K562 (cell line): ENCODE measurements around the gene OPA1. TPM values are rescaled to one million over a fixed set of nuclear protein-coding genes. Genes with fewer than 3 reads are reported as not detected.

Source experiments
- ATAC-seq: fragments of 200-7000 bp; cut with Tn5 transposase; 3 replicates; pipeline ENCODE4 v1.9.1; 2020; ENCODE audit warnings: moderate library complexity
- BruUV-seq: library from RNA; stranded (reverse); fragments of 400-500 nt; replicated peaks from 2 replicates; lab custom pipeline; 2021; lab: Mats Ljungman, UMichigan
- CTCF ChIA-PET: fragments of 300-600 bp; formaldehyde crosslinking; extraction: SDS; loops from one replicate; lab custom pipeline; 2021; ENCODE audit warnings: low intra/inter-chr PET ratio; lab: Yijun Ruan, JAX
- POLR2A ChIA-PET: fragments of 300-600, 350-650 bp; sonication (Branson Sonifier 250); formaldehyde crosslinking; extraction: SDS; loops from one replicate; lab custom pipeline; 2021; ENCODE audit warnings: antibody characterized with exemption, inconsistent platforms; lab: Yijun Ruan, JAX
- DNase-seq, 4 experiments: peaks; one replicate each; pipeline versions ENCODE4 v3.0.0 to v3.0.0-alpha.2; 2011 to 2018; ENCODE audit warnings: low spot score in 3 of 4, mixed read lengths in 3 of 4; ENCODE audit errors: extremely low read depth in 1 of 4
- FAIRE-seq: peaks from 2 replicates; lab custom pipeline; 2011; peaks lifted over from hg19 to GRCh38; lab: Jason Lieb, UNC
- H2AFZ ChIP-seq: 2 replicates; pipeline ENCODE4 v1.6.0; 2011; ENCODE audit warnings: low read depth, low read length, control low read depth, inconsistent platforms
- H3K27ac ChIP-seq: fragments of 200-600 bp; 3 replicates; pipeline ENCODE4 v1.8.0; 2011; ENCODE audit warnings: low read depth, mild to moderate bottlenecking, control low read depth, inconsistent platforms, low read length, moderate library complexity, mixed read lengths; ENCODE audit errors: extremely low read depth
- H3K27me3 ChIP-seq, 2 experiments: fragments of 300-600 bp in 1 of 2; 2 replicates in 1 of 2; 3 replicates in 1 of 2; pipeline versions ENCODE4 v1.6.0 to v1.8.0; 2011; ENCODE audit warnings: inconsistent platforms in 2 of 2, low read length in 2 of 2, mild to moderate bottlenecking in 1 of 2, mixed read lengths in 1 of 2, moderate library complexity in 1 of 2; ENCODE audit not compliant: control insufficient read depth in 2 of 2, insufficient read depth in 2 of 2
- H3K36me3 ChIP-seq: fragments of 300-600 bp; 3 replicates; pipeline ENCODE4 v1.8.0; 2011; ENCODE audit warnings: mild to moderate bottlenecking, low read length, inconsistent platforms; ENCODE audit not compliant: control insufficient read depth, insufficient read depth
- H3K4me1 ChIP-seq, 2 experiments: fragments of 200-600 bp in 1 of 2; replicated peaks in 1 of 2; 2 replicates in 1 of 2; 3 replicates in 1 of 2; pipeline versions ENCODE4 v1.5.1 to v1.8.0; 2011; ENCODE audit warnings: inconsistent platforms in 2 of 2, low read length in 2 of 2, mild to moderate bottlenecking in 1 of 2, mixed read lengths in 1 of 2, moderate library complexity in 1 of 2; ENCODE audit not compliant: control insufficient read depth in 2 of 2, insufficient read depth in 2 of 2
- H3K4me2 ChIP-seq: 2 replicates; pipeline ENCODE4 v1.6.1; 2011; ENCODE audit warnings: low read length, control low read depth, inconsistent platforms, mixed read lengths; ENCODE audit not compliant: insufficient read depth
- H3K4me3 ChIP-seq: fragments of 200-600 bp; sonication (generic), shearing (Covaris generic); 2 replicates; pipeline ENCODE4 v1.5.1; 2016; ENCODE audit warnings: control low read depth, inconsistent platforms
- H3K79me2 ChIP-seq: fragments of 200-600 bp; 3 replicates; pipeline ENCODE4 v1.8.0; 2011; ENCODE audit warnings: low read length, inconsistent platforms; ENCODE audit not compliant: control insufficient read depth, insufficient read depth
- H3K9ac ChIP-seq, 2 experiments: 2 replicates each; pipeline versions ENCODE4 v1.6.0 to v1.6.1; 2011; ENCODE audit warnings: low read depth in 2 of 2, low read length in 2 of 2, control low read depth in 1 of 2, inconsistent platforms in 1 of 2, mild to moderate bottlenecking in 1 of 2, mixed read lengths in 1 of 2; ENCODE audit not compliant: insufficient read depth in 1 of 2
- H3K9me1 ChIP-seq: one replicate; pipeline ENCODE4 v1.6.0; 2011; ENCODE audit warnings: inconsistent platforms, mild to moderate bottlenecking, low read length, moderate library complexity; ENCODE audit not compliant: control insufficient read depth, insufficient read depth
- H3K9me3 ChIP-seq: replicated peaks from 2 replicates; pipeline ENCODE4 v1.5.1; 2011; ENCODE audit warnings: low read depth, low read length, inconsistent platforms; ENCODE audit not compliant: control insufficient read depth, insufficient read depth
- H4K20me1 ChIP-seq: replicated peaks from 2 replicates; pipeline ENCODE4 v1.6.1; 2011; ENCODE audit warnings: low read length, inconsistent platforms, mixed read lengths; ENCODE audit not compliant: control insufficient read depth, insufficient read depth
- GTF2A2 ChIP-seq: IDR thresholded peaks from 2 replicates; pipeline ENCODE4 v1.6.1; 2016; ENCODE audit warnings: mild to moderate bottlenecking, missing genetic modification characterization, missing compliant biosample characterization
- HIVEP1 ChIP-seq: fragments of 250-450 bp; sonication (Bioruptor Pico); IDR thresholded peaks from 2 replicates; pipeline ENCODE4 v1.4.0; 2020; ENCODE audit warnings: mild to moderate bottlenecking
- TCF7L2 ChIP-seq: fragments of 150-350 bp; IDR thresholded peaks from 2 replicates; pipeline ENCODE4 v1.6.1; 2016; ENCODE audit warnings: low read depth, mild to moderate bottlenecking, low read length, moderate library complexity
- ZBTB17 ChIP-seq: fragments of 450-650 bp; formaldehyde crosslinking; IDR thresholded peaks from 2 replicates; pipeline ENCODE4 v1.4.0; 2020; ENCODE audit warnings: mild to moderate bottlenecking
- WGBS: fragments of 100-300 bp; shearing (Covaris generic); methylation state at CpG from one replicate; pipeline ENCODE4 v1.1.6; 2016; ENCODE audit warnings: low coverage, mixed read lengths; ENCODE audit not compliant: insufficient coverage; ENCODE audit errors: missing lambda C conversion rate; 5-methylcytosine and 5-hydroxymethylcytosine counted together
- in situ Hi-C: fragments of 300-500 bp; cut with MboI; formaldehyde crosslinking; loops from 4 replicates; pipeline ENCODE4 v1.15.0; 2018; ENCODE audit warnings: inconsistent platforms, mixed read lengths
- intact Hi-C: fragments of 100-400 bp; cut with micrococcal nuclease; formaldehyde crosslinking; loops from 2 replicates; pipeline ENCODE4 v1.14.2; 2022
- polyA plus RNA-seq, 8 experiments: library from polyadenylated mRNA; depleted of rRNA in 4 of 8; stranded (reverse) in 5 of 8; unstranded in 3 of 8; fragments of >200 nt; fragmentation: Nextera tagmentation in 2 of 8; fragmentation: Illumina TruSeq in 1 of 8; extraction: Ambion mirVana in 2 of 8; extraction: Trizol in 1 of 8; gene quantifications; 2 replicates each; pipeline versions ENCODE4 v1.2.1 to v1.2.3, GENCODE V29; 2011 to 2014; ENCODE audit warnings: inconsistent platforms in 1 of 8, missing spikeins in 1 of 8
- total RNA-seq, 7 experiments: library from RNA; depleted of rRNA in 6 of 7; stranded (reverse); fragments of >200 nt in 6 of 7; fragmentation: Illumina TruSeq in 2 of 7; extraction: Trizol in 2 of 7; gene quantifications; 2 replicates each; pipeline versions ENCODE4 v1.2.1 to v1.2.3, GENCODE V29; 2011 to 2021; ENCODE audit warnings: low replicate concordance in 1 of 7
- TF ChIP-seq, protein P1 (sequence below), 3 experiments: IDR thresholded peaks in 2 of 3; conservative IDR thresholded peaks in 1 of 3; 2 replicates each; pipeline ENCODE4 v1.5.1; 2011 to 2012; ENCODE audit warnings: low read length in 3 of 3, mild to moderate bottlenecking in 3 of 3, control low read depth in 2 of 3, improper control_type of control experiment in 1 of 3, inconsistent platforms in 1 of 3, low read depth in 1 of 3, mixed read lengths in 1 of 3, moderate library complexity in 1 of 3; ENCODE audit not compliant: insufficient read depth in 2 of 3

OPA1 gene
- total and polyA plus RNA-seq, 9 of the 15 experiments (the other 6 are each of a cell fraction or from before 2014, with no cell fraction given), result 19.7 to 127 (median 94.7) TPM

DNA sequence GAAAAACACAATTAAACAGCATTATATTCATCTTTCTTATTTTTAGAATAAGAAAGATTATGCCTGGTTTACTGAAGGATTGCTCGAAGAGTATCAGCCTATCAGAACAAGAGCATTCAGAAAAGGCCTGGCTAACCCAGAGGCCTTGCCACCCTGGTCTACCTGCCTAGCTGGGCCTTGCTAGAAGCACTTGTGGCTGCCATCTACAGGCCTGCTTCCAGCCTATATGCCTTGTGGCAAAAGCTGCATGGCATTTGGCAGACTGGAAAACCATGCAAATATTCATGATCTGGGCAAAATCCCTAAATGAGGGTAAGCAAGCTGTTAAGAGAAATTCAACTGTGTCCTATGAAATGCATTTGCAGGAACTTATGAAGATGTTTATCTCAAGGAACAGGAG lies 29.0 kb upstream of the OPA1 start:
- TF ChIP-seq ZBTB17 (CRISPR knock-in tag), result no peak
- TF ChIP-seq HIVEP1, result no peak
- no peak for TF ChIP-seq GTF2A2 (tag)
- TF ChIP-seq TCF7L2, result no peak
- TF ChIP-seq, protein P1, sequence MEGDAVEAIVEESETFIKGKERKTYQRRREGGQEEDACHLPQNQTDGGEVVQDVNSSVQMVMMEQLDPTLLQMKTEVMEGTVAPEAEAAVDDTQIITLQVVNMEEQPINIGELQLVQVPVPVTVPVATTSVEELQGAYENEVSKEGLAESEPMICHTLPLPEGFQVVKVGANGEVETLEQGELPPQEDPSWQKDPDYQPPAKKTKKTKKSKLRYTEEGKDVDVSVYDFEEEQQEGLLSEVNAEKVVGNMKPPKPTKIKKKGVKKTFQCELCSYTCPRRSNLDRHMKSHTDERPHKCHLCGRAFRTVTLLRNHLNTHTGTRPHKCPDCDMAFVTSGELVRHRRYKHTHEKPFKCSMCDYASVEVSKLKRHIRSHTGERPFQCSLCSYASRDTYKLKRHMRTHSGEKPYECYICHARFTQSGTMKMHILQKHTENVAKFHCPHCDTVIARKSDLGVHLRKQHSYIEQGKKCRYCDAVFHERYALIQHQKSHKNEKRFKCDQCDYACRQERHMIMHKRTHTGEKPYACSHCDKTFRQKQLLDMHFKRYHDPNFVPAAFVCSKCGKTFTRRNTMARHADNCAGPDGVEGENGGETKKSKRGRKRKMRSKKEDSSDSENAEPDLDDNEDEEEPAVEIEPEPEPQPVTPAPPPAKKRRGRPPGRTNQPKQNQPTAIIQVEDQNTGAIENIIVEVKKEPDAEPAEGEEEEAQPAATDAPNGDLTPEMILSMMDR (IDR thresholded peaks at IDR 0.05 in 2 of 3, conservative IDR thresholded peaks at IDR 0.05 in 1 of 3; ENCODE audit: insufficient read depth in 2 of 3, low read depth in 1 of 3, low read length in 3 of 3), result peak in 2 of 3 experiments; percentile 6 to 17; a peak in 1 of 6 replicates
- POLR2A ChIA-PET, result interaction anchor here (1.0 kb wide), 1 partner anchor 30 kb away, joined by 3 read pairs; no protein-coding TSS in a partner anchor
- H3K4me1 ChIP-seq, result no peaks in the 10 kb centered on the region
- H3K4me2 ChIP-seq, result no peak overlapping the region
- in situ Hi-C loops (loop anchor here (10.0 to 25.0 kb wide), 2 partner anchors 749 to 1002 kb away; no protein-coding TSS in a partner anchor), intact Hi-C loops (no loop called here)
- H4K20me1 ChIP-seq, result no peaks in the 10 kb centered on the region
- no peak for FAIRE-seq
- WGBS, result 0% methylated on average over 1 of the region's 1 CpG
- H3K9me3 ChIP-seq, result no peaks in the 10 kb centered on the region
- ATAC-seq, result no peak
- BruUV-seq, result no TSS peak
- no peaks in the 10 kb centered on the region for H3K9me1 ChIP-seq
- DNase-seq, result no peak
- no peaks in the 10 kb centered on the region for H3K36me3 ChIP-seq
- H3K4me3 ChIP-seq, result no peak overlapping the region
- CTCF ChIA-PET, result no interaction called here
- no peak overlapping the region for H2AFZ ChIP-seq
- H3K27ac ChIP-seq, result no peak overlapping the region
- H3K79me2 ChIP-seq, result no peaks in the 10 kb centered on the region
- peaks cover 0 to 12% of the 10 kb centered on the region in 2 experiments; a peak in 2 of 5 replicates for H3K27me3 ChIP-seq
- H3K9ac ChIP-seq, result no peak overlapping the region
